GM12872 (cell line): ENCODE data around the gene CTSL.

Experiments used
- TF ChIP-seq, protein P1 (sequence below): IDR thresholded peaks from 3 replicates; pipeline ENCODE4 v1.5.1; 2011; ENCODE audit warnings: low read depth, mild to moderate bottlenecking, low read length, moderate library complexity; ENCODE audit not compliant: insufficient read depth

Gene CTSL

DNA sequence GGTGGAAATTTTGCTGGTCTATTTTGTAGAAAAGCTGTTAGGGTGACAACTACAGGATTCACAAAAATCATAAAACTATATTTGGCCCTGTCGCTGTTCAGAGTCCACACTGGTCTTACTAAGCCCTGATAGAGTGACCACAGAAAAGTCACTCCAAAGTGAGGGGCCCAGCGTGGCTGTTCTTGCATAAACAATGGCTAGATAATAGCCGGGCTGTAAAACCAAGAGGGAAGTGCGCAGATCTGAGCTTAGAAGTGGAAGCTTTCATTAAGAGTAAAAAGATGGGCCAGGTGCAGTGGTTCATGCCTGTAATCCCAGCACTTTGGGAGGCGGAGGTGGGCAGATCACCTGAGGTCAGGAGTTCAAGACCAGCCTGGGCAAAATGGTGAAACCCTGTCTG, 15.5 kb upstream of the CTSL start:
- TF ChIP-seq, protein P1, sequence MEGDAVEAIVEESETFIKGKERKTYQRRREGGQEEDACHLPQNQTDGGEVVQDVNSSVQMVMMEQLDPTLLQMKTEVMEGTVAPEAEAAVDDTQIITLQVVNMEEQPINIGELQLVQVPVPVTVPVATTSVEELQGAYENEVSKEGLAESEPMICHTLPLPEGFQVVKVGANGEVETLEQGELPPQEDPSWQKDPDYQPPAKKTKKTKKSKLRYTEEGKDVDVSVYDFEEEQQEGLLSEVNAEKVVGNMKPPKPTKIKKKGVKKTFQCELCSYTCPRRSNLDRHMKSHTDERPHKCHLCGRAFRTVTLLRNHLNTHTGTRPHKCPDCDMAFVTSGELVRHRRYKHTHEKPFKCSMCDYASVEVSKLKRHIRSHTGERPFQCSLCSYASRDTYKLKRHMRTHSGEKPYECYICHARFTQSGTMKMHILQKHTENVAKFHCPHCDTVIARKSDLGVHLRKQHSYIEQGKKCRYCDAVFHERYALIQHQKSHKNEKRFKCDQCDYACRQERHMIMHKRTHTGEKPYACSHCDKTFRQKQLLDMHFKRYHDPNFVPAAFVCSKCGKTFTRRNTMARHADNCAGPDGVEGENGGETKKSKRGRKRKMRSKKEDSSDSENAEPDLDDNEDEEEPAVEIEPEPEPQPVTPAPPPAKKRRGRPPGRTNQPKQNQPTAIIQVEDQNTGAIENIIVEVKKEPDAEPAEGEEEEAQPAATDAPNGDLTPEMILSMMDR: no peak

DNA sequence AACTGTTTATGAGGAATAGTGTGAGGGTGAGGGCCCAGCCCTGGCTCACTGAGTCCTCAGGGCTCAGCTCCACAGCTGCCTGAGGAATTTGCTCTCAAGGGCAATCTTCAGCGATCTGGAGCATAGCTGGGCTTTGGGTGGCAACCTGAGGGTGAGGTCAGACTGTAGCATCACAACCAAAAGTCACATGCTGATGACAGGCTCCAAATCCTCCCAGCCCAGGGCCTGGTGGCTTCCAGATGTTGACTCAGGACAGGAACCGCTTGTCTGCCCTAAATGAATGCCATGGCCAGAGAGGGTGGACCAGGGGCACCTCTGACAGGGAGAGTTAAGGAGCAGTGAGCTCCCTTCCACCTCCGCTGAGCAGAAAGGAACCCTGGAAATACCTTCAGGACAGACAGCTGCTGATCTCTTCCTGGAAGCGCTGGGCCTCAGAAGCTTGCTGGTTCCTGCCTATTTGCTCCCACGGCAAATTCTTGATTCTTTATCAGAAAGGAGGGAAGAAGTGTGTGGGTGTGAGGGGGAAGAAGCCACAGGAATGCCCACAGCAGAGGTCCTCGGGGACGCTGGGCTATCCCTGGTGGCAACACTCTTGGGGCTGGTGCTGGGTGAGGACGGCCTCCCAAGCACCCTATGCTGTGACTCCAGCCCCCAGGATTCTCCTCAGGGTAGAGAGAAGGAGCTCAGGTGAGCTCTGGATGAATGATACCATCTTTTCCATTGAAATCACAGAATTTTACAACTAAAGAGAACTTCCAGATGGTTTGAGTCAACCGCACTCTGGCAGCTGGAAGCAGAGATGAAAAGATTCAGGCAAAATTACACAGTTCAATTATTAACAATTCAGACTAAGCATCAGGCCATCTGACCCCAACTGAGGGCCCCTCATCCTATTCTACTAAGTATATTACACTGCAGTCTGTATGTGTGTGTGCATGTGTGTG, 13.8 kb upstream of the CTSL start:
- TF ChIP-seq, protein P1: no peak

DNA sequence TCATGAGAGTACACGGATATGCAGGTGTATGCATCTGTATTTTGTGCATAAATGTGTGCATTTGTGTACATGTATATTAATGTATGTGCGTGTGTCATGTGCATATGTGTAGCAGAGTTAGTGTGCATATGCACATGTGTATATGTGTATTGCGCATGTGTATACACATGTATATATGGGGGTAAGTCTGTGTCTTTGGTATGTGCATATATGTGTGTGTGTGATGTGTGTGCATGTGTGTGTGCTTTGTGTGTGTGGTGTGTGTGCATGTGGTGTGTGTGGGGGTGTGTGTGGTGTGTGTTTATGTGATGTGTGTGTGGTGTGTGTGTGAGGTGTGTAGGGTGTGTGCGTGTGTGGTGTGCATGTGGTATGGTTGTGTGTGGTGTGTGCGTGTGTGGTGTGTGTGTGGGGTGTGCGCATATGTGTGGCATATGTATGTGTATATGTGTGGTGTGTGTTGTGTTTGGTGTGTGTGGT, 13.1 kb upstream of the CTSL start:
- TF ChIP-seq, protein P1: no peak

DNA sequence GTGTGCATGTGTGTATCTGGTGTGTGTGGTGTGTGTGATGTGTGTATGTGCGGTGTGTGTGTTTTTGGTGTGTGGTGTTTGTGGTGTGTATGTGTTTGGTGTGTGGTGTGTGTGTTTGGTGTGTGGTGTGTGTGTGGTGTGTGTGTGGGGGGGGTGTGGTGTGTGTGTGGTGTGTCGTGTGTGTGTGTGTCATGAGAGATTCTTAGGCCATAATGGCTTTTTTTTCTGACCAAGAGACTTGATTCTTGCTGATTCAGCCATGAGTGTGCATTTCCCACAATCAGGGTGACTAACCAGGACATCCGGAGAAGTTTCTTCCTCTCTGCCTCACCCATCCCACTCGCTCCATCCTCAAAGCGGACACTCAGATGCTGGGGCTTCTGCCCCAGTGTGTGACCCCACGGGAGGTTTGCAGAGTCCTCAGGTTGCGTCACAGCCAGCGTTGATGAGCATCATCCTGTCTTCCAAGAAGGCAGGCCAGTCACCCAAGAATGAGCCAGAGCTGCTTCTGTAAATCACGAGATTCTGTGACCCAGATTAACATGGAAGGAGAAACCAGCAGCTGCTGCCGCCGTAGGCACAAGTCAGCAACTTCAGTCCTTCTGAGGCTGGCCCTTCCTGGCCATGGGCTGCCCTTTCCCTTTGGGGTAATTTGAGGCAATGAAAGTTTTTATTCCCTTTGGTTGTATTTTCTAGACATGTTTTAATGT, 12.5 kb upstream of the CTSL start:
- TF ChIP-seq, protein P1: no peak

DNA sequence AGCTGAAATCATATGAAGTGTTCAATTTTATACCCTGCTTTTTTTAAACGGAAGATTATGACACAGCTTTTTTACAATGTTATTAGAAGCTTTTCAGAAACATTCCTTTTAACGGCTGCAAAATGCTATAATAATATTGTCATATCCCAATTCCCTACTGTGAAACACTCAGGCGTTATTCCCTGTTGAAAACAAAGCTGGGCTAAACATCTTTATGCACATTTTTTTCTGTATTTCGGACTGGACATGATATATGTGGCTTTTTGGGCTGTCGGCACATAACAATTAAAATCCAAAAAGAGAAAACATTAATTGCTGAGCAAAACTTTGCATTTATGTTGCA, 12.0 kb upstream of the CTSL start:
- TF ChIP-seq, protein P1: no peak

DNA sequence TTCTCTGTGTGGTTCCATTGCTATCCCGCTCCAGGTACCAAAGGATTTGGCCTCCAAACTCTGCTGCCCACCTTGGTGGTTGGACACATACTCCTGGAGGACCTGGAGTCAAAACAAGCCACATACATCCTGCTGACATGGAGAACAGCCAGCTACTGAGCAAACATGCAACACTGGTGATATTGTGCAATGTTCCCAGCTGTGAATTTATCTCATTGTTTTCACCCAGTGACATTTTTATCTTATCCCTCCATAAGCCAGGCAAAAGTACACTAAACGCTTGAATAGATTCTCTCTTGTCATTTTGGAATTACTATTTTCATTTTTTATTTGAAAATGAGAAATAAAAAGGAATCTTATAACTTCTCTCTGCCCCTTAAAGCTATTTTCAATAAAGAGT, 11.1 kb upstream of the CTSL start:
- TF ChIP-seq, protein P1: no peak

DNA sequence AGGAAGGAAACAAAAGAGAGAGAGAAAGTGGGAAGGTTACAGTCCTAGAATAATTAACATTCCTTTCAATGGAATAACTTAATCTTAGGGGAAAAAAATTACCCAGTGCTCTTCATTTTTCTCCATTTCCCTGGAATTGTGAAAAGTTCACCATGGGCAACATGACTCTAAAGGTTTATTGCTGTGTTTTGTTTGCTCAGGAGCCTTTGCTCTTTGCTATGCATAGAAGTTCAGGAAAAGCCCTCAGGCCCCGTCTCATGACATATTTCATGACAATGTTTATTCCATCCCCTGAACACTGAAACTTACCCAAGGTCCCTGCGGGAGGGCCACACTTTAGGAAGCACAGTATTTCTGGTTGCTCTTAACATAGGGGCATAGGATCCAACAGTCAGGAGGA, 9.8 kb upstream of the CTSL start:
- TF ChIP-seq, protein P1: no peak
